Gastrocnemius medialis (tissue), 4 donors: ENCODE data around the gene SLC25A39. TPM values are rescaled to one million over a fixed set of nuclear protein-coding genes. Genes with fewer than 3 reads are reported as not detected.

Experiments
- ATAC-seq, 2 donors: fragments of 150-250 bp; one replicate each; pipeline ENCODE4 v1.9.1; 2016
- DNase-seq, 2 donors: peaks; one replicate each; pipeline ENCODE4 v3.0.0-alpha.2; 2019
- H3K27ac ChIP-seq, 4 donors: fragments of 200-600 bp; sonication (generic); 1 replicate in 1 of 4; 2 replicates in 3 of 4; pipeline ENCODE4 v1.5.1; 2016 to 2018; ENCODE audit warnings: mild to moderate bottlenecking in 2 of 4, moderate library complexity in 1 of 4
- H3K27me3 ChIP-seq, 3 donors: fragments of 200-600 bp; sonication (generic) in 2 of 3; 1 replicate in 1 of 3; 2 replicates in 2 of 3; pipeline versions ENCODE4 v1.5.1 to v1.6.0; 2016 to 2019; ENCODE audit warnings: mild to moderate bottlenecking in 1 of 3, moderate library complexity in 1 of 3
- H3K36me3 ChIP-seq, 2 donors: fragments of 200-600 bp; sonication (generic) in 1 of 2; one replicate each; pipeline ENCODE4 v1.5.1; 2017 to 2018
- H3K4me1 ChIP-seq, 2 donors: fragments of 200-600 bp; sonication (generic) in 1 of 2; one replicate each; pipeline ENCODE4 v1.5.1; 2016 to 2017; ENCODE audit warnings: mild to moderate bottlenecking in 2 of 2
- H3K4me3 ChIP-seq, 4 donors: fragments of 200-600 bp; sonication (generic) in 3 of 4; 1 replicate in 1 of 4; 2 replicates in 3 of 4; pipeline ENCODE4 v1.5.1; 2016 to 2019; ENCODE audit warnings: mild to moderate bottlenecking in 2 of 4
- H3K9me3 ChIP-seq, 3 donors: fragments of 200-600 bp; sonication (generic) in 2 of 3; 1 replicate in 1 of 3; 2 replicates in 2 of 3; pipeline ENCODE4 v1.5.1; 2016 to 2019
- CTCF ChIP-seq, 5 experiments: fragments of 450-650 bp in 3 of 5; fragments of 200-600 bp in 2 of 5; sonication (generic) in 2 of 5; IDR thresholded peaks in 4 of 5; conservative IDR thresholded peaks in 1 of 5; 1 replicate in 4 of 5; 2 replicates in 1 of 5; pipeline ENCODE4 v1.5.1; 2016 to 2019; ENCODE audit warnings: antibody characterized with exemption in 5 of 5, mild to moderate bottlenecking in 3 of 5, moderate library complexity in 3 of 5
- POLR2A ChIP-seq, 2 donors: fragments of 450-650 bp; IDR thresholded peaks; one replicate each; pipeline ENCODE4 v1.6.1; 2017; ENCODE audit warnings: antibody characterized with exemption in 2 of 2, mild to moderate bottlenecking in 2 of 2, moderate library complexity in 2 of 2
- in situ Hi-C, 4 donors: fragments of 200-750 bp; cut with MboI; loops; one replicate each; pipeline versions ENCODE4 v1.15.0 to v1.8.0; 2017; ENCODE audit warnings: low sequenced_read_pairs in 4 of 4
- intact Hi-C: fragments of 100-400 bp; cut with DNase I; formaldehyde crosslinking; loops from one replicate; pipeline ENCODE4 v1.15.1; 2023; ENCODE audit warnings: low total_unique reads
- total RNA-seq, 4 donors: library from RNA; depleted of rRNA; stranded (reverse); fragments of >200 nt; gene quantifications; one replicate each; pipeline versions ENCODE4 v1.1.0 to v1.2.3, GENCODE V29; 2016

Gene SLC25A39
- total RNA-seq, 4 donors from 2014 or later, result 36.7 to 44.2 (median 38.4) TPM

GRCh38 chr17:44304651-44305050 lies 20.0 kb downstream of the SLC25A39 start:
- H3K9me3 ChIP-seq, result no peaks in the 10 kb centered on the region
- intact Hi-C loops, result no loop called here
- no peak overlapping the region for H3K4me3 ChIP-seq
- TF ChIP-seq POLR2A (IDR thresholded peaks at IDR 0.05), result no peak
- TF ChIP-seq CTCF (IDR thresholded peaks at IDR 0.05 in 4 of 5, conservative IDR thresholded peaks at IDR 0.05 in 1 of 5), result no peak
- H3K27me3 ChIP-seq, result peaks cover 16 to 27% (median 24%) of the 10 kb centered on the region in 3 donors
- ATAC-seq (no peak), DNase-seq (no peak)
- no peak overlapping the region for H3K27ac ChIP-seq
- peaks cover 7 to 18% of the 10 kb centered on the region in 2 donors for H3K4me1 ChIP-seq
- no peaks in the 10 kb centered on the region for H3K36me3 ChIP-seq
- in situ Hi-C loops, result no loop called here

GRCh38 chr17:44297975-44298374 lies 26.6 kb downstream of the SLC25A39 start:
- no peak overlapping the region for H3K27ac ChIP-seq
- intact Hi-C loops (loop anchor here (2.0 kb wide), 1 partner anchor 45 kb away; no protein-coding TSS in a partner anchor), in situ Hi-C loops (no loop called here)

GRCh38 chr17:44293509-44294226 lies 31.0 kb downstream of the SLC25A39 start:
- Histone ChIP-seq H3K27me3 (no peaks in the 10 kb centered on the region), H3K36me3 (no peaks in the 10 kb centered on the region), H3K9me3 (no peaks in the 10 kb centered on the region), H3K4me1 (no peaks in the 10 kb centered on the region), H3K4me3 (no peak overlapping the region), H3K27ac (no peak overlapping the region)
- no peak for ATAC-seq
- TF ChIP-seq POLR2A (IDR thresholded peaks at IDR 0.05) (no peak), CTCF (IDR thresholded peaks at IDR 0.05 in 4 of 5, conservative IDR thresholded peaks at IDR 0.05 in 1 of 5) (no peak)
- DNase-seq, result no peak
- intact Hi-C loops, result no loop called here
- in situ Hi-C loops, result no loop called here

More at GRCh38 chr17:44297975-44298374, 26.6 kb downstream of the SLC25A39 start:
- DNase-seq, result no peak
- H3K9me3 ChIP-seq, result no peaks in the 10 kb centered on the region
- no peak for ATAC-seq
- peaks cover 0 to 3% (median 0%) of the 10 kb centered on the region in 3 donors for H3K27me3 ChIP-seq
- no peaks in the 10 kb centered on the region for H3K36me3 ChIP-seq
- H3K4me3 ChIP-seq, result no peak overlapping the region
- no peak for TF ChIP-seq POLR2A (IDR thresholded peaks at IDR 0.05)
- no peak for TF ChIP-seq CTCF (IDR thresholded peaks at IDR 0.05 in 4 of 5, conservative IDR thresholded peaks at IDR 0.05 in 1 of 5)
- no peaks in the 10 kb centered on the region for H3K4me1 ChIP-seq

- H3K4me3 ChIP-seq, result no peak overlapping the region
- DNase-seq (no peak), ATAC-seq (no peak)
- no peaks in the 10 kb centered on the region for H3K4me1 ChIP-seq
- no peak for TF ChIP-seq POLR2A (IDR thresholded peaks at IDR 0.05)
- TF ChIP-seq CTCF (IDR thresholded peaks at IDR 0.05 in 4 of 5, conservative IDR thresholded peaks at IDR 0.05 in 1 of 5), result no peak
- no peaks in the 10 kb centered on the region for H3K27me3 ChIP-seq
- H3K9me3 ChIP-seq, result no peaks in the 10 kb centered on the region
- intact Hi-C loops, result no loop called here
- in situ Hi-C loops, result no loop called here
- no peak overlapping the region for H3K27ac ChIP-seq
- no peaks in the 10 kb centered on the region for H3K36me3 ChIP-seq
Measured at GRCh38 chr17:44287651-44288050, 37.0 kb downstream of the SLC25A39 start.
